ENCODE results near the gene IL12A. TPM values are rescaled to one million over a fixed set of nuclear protein-coding genes. Genes with fewer than 3 reads are reported as not detected.

The IL12A gene
- total RNA-seq, 4 donors from 2014 or later: 0.30 TPM; not detected in 3

DNA sequence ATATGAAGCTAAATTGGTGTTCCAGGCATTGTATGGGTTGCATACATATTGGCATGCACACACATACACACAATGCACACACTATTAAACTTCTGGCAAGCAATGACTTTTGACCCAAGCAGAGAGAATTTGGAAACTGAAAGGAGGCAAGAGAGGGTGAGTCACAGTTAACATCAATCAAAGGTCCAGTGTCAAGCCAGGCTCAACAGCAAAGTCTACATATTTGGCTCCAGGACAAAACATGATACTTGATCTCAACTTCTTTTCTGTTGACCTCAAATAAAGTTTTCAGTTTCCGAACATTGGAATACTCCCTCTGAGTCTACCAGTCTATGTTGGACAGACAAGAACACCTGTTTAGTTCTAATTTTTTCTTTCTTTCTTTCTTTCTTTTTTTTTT, 28.3 kb downstream of the IL12A start:
- no peak for TF ChIP-seq POLR2AphosphoS5 (IDR thresholded peaks at IDR 0.05)
- TF ChIP-seq EP300 (IDR thresholded peaks at IDR 0.05): no peak
- H3K27me3 ChIP-seq: no peaks in the 10 kb centered on the region
- no peaks in the 10 kb centered on the region for H3K9me3 ChIP-seq
- 85% methylated on average over 1 of the region's 1 CpG for WGBS
- no peak overlapping the region for H3K27ac ChIP-seq
- no peak overlapping the region for H3K4me3 ChIP-seq
- H3K36me3 ChIP-seq: no peaks in the 10 kb centered on the region
- no peak for DNase-seq (ENCODE audit: low spot score in 2 of 2)
- H3K4me1 ChIP-seq: no peaks in the 10 kb centered on the region

DNA sequence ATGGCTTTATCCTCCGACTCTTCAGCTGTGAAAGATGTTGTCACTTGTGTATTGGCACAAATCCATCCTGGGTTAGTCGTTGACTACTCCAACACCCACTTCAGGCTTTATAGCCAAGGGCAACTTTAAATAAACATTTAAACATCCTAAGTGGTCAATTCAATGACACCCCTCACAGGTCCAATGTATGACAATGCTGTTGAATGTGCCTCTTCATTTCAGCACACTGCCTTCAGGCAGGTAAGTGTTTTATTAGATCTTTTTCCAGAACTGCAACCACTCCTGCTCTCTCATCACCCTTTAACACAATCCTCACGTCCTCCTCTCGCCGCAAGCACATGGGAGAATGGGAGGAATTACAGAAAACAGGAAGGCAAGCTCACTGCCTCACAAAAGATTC, 30.3 kb downstream of the IL12A start:
- 35% methylated on average over 5 of the region's 5 CpGs for WGBS
- TF ChIP-seq, protein P1, sequence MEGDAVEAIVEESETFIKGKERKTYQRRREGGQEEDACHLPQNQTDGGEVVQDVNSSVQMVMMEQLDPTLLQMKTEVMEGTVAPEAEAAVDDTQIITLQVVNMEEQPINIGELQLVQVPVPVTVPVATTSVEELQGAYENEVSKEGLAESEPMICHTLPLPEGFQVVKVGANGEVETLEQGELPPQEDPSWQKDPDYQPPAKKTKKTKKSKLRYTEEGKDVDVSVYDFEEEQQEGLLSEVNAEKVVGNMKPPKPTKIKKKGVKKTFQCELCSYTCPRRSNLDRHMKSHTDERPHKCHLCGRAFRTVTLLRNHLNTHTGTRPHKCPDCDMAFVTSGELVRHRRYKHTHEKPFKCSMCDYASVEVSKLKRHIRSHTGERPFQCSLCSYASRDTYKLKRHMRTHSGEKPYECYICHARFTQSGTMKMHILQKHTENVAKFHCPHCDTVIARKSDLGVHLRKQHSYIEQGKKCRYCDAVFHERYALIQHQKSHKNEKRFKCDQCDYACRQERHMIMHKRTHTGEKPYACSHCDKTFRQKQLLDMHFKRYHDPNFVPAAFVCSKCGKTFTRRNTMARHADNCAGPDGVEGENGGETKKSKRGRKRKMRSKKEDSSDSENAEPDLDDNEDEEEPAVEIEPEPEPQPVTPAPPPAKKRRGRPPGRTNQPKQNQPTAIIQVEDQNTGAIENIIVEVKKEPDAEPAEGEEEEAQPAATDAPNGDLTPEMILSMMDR (IDR thresholded peaks at IDR 0.05): no peak
- TF ChIP-seq EP300 (IDR thresholded peaks at IDR 0.05): no peak
- no peak for TF ChIP-seq POLR2A (IDR thresholded peaks at IDR 0.05)
- no peak for TF ChIP-seq POLR2AphosphoS5 (IDR thresholded peaks at IDR 0.05)
- no peak for DNase-seq (ENCODE audit: low spot score in 2 of 2)

DNA sequence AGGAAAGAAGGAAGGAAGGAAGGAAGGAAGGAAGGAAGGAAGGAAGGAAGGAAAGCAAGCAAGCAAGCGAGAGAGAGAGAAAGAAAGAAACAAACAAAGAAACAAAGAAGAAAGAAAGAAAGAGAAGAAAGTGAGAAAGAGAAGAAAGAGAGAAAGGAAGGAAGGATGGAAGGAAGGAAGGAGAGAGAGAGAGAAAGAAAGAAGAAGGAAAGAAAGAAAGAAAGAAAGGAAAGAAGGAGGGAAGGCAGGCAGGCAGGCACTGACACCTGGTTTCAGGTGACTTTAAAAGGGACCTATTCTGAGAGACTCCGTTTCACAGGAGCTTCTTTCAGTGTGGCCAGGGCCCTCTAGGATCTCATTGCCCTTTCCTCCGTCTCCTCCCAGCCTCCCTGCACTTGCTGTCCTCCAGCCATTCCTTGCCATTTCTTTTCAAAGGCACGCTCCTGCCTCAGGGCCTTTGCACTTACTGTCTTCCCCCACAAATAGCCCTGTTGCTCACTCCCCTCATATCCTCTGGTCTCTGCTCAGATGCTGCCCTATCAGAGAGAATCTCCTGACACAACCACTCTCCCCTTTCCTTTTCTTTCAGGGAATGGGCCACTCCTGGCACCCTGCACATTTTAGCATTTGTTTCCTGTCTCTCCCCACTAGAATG, 31.5 kb downstream of the IL12A start:
- no peak overlapping the region for H3K27ac ChIP-seq
- H3K9me3 ChIP-seq: no peaks in the 10 kb centered on the region
- no peak for DNase-seq (ENCODE audit: low spot score in 2 of 2)
- H3K4me1 ChIP-seq: no peaks in the 10 kb centered on the region
- no peaks in the 10 kb centered on the region for H3K36me3 ChIP-seq
- WGBS: 85% methylated on average over 4 of the region's 4 CpGs
- no peaks in the 10 kb centered on the region for H3K27me3 ChIP-seq
- H3K4me3 ChIP-seq: no peak overlapping the region
- TF ChIP-seq POLR2A (IDR thresholded peaks at IDR 0.05): no peak
- TF ChIP-seq, protein P1 (IDR thresholded peaks at IDR 0.05): no peak
- TF ChIP-seq POLR2AphosphoS5 (IDR thresholded peaks at IDR 0.05): no peak
- no peak for TF ChIP-seq EP300 (IDR thresholded peaks at IDR 0.05)

More for the DNA sequence above, 30.3 kb downstream of the IL12A start:
- no peak overlapping the region for H3K27ac ChIP-seq
- H3K27me3 ChIP-seq: no peaks in the 10 kb centered on the region
- H3K4me3 ChIP-seq: no peak overlapping the region
- H3K36me3 ChIP-seq: no peaks in the 10 kb centered on the region
- H3K9me3 ChIP-seq: no peaks in the 10 kb centered on the region
- H3K4me1 ChIP-seq: no peaks in the 10 kb centered on the region

DNA sequence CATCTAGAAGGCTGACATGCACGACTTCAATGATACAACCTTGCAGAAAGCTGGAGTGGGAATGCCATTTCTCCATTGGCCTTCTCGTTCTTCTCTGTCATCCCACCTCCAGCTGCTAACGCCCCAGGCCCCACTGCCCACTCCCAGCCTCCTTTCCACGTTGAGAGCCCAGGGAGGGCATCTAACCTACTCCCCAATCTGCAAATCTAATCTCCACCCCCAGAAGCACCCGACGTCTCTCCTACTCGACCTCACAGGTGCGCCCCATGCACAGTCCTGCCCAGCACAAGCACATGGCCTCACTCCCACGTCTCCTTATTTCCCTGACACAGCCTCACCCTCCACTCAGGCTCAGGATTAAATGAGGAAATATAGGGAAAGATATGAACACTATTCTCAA, 33.4 kb downstream of the IL12A start:
- Histone ChIP-seq H3K9me3 (no peaks in the 10 kb centered on the region), H3K36me3 (no peaks in the 10 kb centered on the region), H3K27me3 (no peaks in the 10 kb centered on the region), H3K4me1 (no peaks in the 10 kb centered on the region), H3K4me3 (no peak overlapping the region), H3K27ac (no peak overlapping the region)
- WGBS: 70% methylated on average over 9 of the region's 9 CpGs
- DNase-seq (ENCODE audit: low spot score in 2 of 2): no peak
- no peak for TF ChIP-seq POLR2A (IDR thresholded peaks at IDR 0.05)
- TF ChIP-seq, protein P1 (IDR thresholded peaks at IDR 0.05): no peak
- TF ChIP-seq EP300 (IDR thresholded peaks at IDR 0.05): no peak
- no peak for TF ChIP-seq POLR2AphosphoS5 (IDR thresholded peaks at IDR 0.05)

DNA sequence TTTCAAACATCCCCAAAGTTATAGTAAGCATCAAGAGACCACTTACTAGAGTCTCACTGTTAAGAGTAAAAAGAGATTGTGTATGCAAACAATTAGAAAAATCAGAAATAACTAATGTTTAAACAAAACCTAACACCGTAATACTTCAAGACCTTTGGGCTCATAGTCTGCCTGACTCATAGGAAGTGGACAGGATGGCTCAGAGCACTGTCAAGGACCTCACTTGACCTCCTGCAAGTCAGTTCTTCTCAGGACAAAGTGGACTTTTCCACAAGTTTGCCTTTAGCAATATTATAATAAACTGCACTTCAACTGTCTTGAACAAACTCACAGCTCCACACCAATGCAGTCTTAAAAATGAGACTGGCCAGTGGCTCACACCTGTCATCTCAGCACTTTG, 34.8 kb downstream of the IL12A start:
- WGBS: 71% methylated on average over 1 of the region's 1 CpG
- Histone ChIP-seq H3K4me3 (no peak overlapping the region), H3K9me3 (no peaks in the 10 kb centered on the region), H3K4me1 (no peaks in the 10 kb centered on the region), H3K36me3 (no peaks in the 10 kb centered on the region), H3K27ac (no peak overlapping the region), H3K27me3 (no peaks in the 10 kb centered on the region)
- no peak for DNase-seq (ENCODE audit: low spot score in 2 of 2)
- TF ChIP-seq, protein P1 (IDR thresholded peaks at IDR 0.05): no peak
- TF ChIP-seq POLR2AphosphoS5 (IDR thresholded peaks at IDR 0.05) (no peak), EP300 (IDR thresholded peaks at IDR 0.05) (no peak), POLR2A (IDR thresholded peaks at IDR 0.05) (no peak)

Measured in suprapubic skin (tissue), 4 donors.